Measurements from ENCODE around the gene TOPBP1.

GRCh38 chr3:133588784-133589465 lies 72.8 kb downstream of the TOPBP1 start:
- TF ChIP-seq CTCF (IDR thresholded peaks at IDR 0.05) (no peak), POLR2A (IDR thresholded peaks at IDR 0.05) (no peak)
